GM12878 (cell line): ENCODE data around the gene ATRNL1. TPM values are rescaled to one million over a fixed set of nuclear protein-coding genes. Genes with fewer than 3 reads are reported as not detected.

Experiments
- ATAC-seq: fragments of 200-7000 bp; cut with Tn5 transposase; 3 replicates; pipeline ENCODE4 v1.9.1; 2020; ENCODE audit warnings: mild to moderate bottlenecking, moderate library complexity
- BruUV-seq: library from RNA; stranded (reverse); fragments of 400-500 nt; replicated peaks from 2 replicates; lab custom pipeline; 2021; lab: Mats Ljungman, UMichigan
- CTCF ChIA-PET: fragments of 300-600 bp; sonication (Branson Sonifier 250); formaldehyde crosslinking; extraction: SDS; loops from one replicate; lab custom pipeline; 2021; ENCODE audit warnings: inconsistent platforms; lab: Yijun Ruan, JAX
- POLR2A ChIA-PET: fragments of 350-600 bp; formaldehyde crosslinking; extraction: SDS; loops from one replicate; lab custom pipeline; 2021; ENCODE audit warnings: inconsistent platforms; lab: Charles Lee
- RAD21 ChIA-PET: fragments of 300-600 bp; sonication (Branson Sonifier 250); formaldehyde crosslinking; loops from one replicate; lab custom pipeline; 2023; ENCODE audit warnings: antibody characterized with exemption; ENCODE audit not compliant: unreplicated experiment; lab: Charles Lee
- SMC1A ChIA-PET: fragments of 300-600 bp; sonication (Branson Sonifier 250); formaldehyde crosslinking; loops from one replicate; lab custom pipeline; 2023; ENCODE audit not compliant: unreplicated experiment, uncharacterized antibody; lab: Charles Lee
- DNase-seq: peaks from one replicate; pipeline ENCODE4 v3.0.0-alpha.2; 2011; ENCODE audit warnings: low read depth, low spot score
- FAIRE-seq: peaks from 3 replicates; lab custom pipeline; 2011; peaks lifted over from hg19 to GRCh38; lab: Jason Lieb, UNC
- H2AFZ ChIP-seq: 2 replicates; pipeline ENCODE4 v1.6.0; 2011; ENCODE audit warnings: low read depth, low read length, control low read depth; ENCODE audit not compliant: control insufficient read depth
- H3K27ac ChIP-seq: 2 replicates; pipeline ENCODE4 v1.5.1; 2011; ENCODE audit warnings: control low read depth; ENCODE audit not compliant: control insufficient read depth, insufficient read depth
- H3K27me3 ChIP-seq, 2 experiments: replicated peaks in 1 of 2; 2 replicates each; pipeline versions ENCODE4 v1.6.0 to v1.6.1; 2011; ENCODE audit warnings: low read length in 1 of 2; ENCODE audit not compliant: control insufficient read depth in 2 of 2, insufficient read depth in 2 of 2
- H3K36me3 ChIP-seq, 2 experiments: 2 replicates each; pipeline ENCODE4 v1.5.1; 2011; ENCODE audit warnings: low read length in 1 of 2; ENCODE audit not compliant: control insufficient read depth in 2 of 2, insufficient read depth in 2 of 2
- H3K4me1 ChIP-seq: 2 replicates; pipeline ENCODE4 v1.6.1; 2011; ENCODE audit warnings: mild to moderate bottlenecking, low read length, moderate library complexity, mixed read lengths; ENCODE audit not compliant: control insufficient read depth, insufficient read depth
- H3K4me2 ChIP-seq: 2 replicates; pipeline ENCODE4 v1.6.0; 2011; ENCODE audit warnings: control low read depth; ENCODE audit not compliant: control insufficient read depth, insufficient read depth
- H3K4me3 ChIP-seq: fragments of 200-600 bp; sonication (generic); 2 replicates; pipeline ENCODE4 v1.5.1; 2016
- H3K79me2 ChIP-seq: 2 replicates; pipeline ENCODE4 v1.6.0; 2011; ENCODE audit warnings: low read length; ENCODE audit not compliant: control insufficient read depth, insufficient read depth
- H3K9ac ChIP-seq: 2 replicates; pipeline ENCODE4 v1.8.0; 2011; ENCODE audit warnings: low read length, control low read depth, mixed read lengths; ENCODE audit not compliant: control insufficient read depth, insufficient read depth
- H3K9me3 ChIP-seq: replicated peaks from 3 replicates; pipeline ENCODE4 v1.5.1; 2011; ENCODE audit warnings: mild to moderate bottlenecking, low read length; ENCODE audit not compliant: control insufficient read depth, insufficient read depth
- H4K20me1 ChIP-seq: 2 replicates; pipeline ENCODE4 v1.6.0; 2011; ENCODE audit not compliant: control insufficient read depth, insufficient read depth
- ATF7 ChIP-seq: fragments of 450-650 bp; IDR thresholded peaks from 2 replicates; pipeline ENCODE4 v1.6.1; 2016; ENCODE audit warnings: low read depth, mild to moderate bottlenecking
- BMI1 ChIP-seq: fragments of 450-650 bp; IDR thresholded peaks from 2 replicates; pipeline ENCODE4 v1.6.1; 2016; ENCODE audit warnings: mild to moderate bottlenecking, moderate library complexity, borderline replicate concordance
- IRF4 ChIP-seq: IDR thresholded peaks from 2 replicates; pipeline ENCODE4 v1.6.1; 2011; ENCODE audit warnings: low read depth, low read length
- NR2C1 ChIP-seq: fragments of 450-650 bp; IDR thresholded peaks from 2 replicates; pipeline ENCODE4 v1.6.1; 2017; ENCODE audit warnings: antibody characterized with exemption, mild to moderate bottlenecking, moderate library complexity
- NRF1 ChIP-seq: conservative IDR thresholded peaks from 2 replicates; pipeline ENCODE4 v1.6.1; 2011; ENCODE audit warnings: mild to moderate bottlenecking, low read depth, low read length, improper control_type of control experiment
- PKNOX1 ChIP-seq: fragments of 450-650 bp; IDR thresholded peaks from 2 replicates; pipeline ENCODE4 v1.6.1; 2016; ENCODE audit warnings: mild to moderate bottlenecking
- RELA ChIP-seq: fragments of 450-650 bp; IDR thresholded peaks from 2 replicates; pipeline ENCODE4 v1.8.0; 2014; ENCODE audit warnings: borderline replicate concordance; ENCODE audit not compliant: partially characterized antibody
- REST ChIP-seq: IDR thresholded peaks from 2 replicates; pipeline ENCODE4 v1.6.1; 2012; ENCODE audit warnings: mild to moderate bottlenecking, low read depth, low read length
- SMARCA5 ChIP-seq: fragments of 450-650 bp; IDR thresholded peaks from 2 replicates; pipeline ENCODE4 v1.6.1; 2017; ENCODE audit warnings: mild to moderate bottlenecking
- TBL1XR1 ChIP-seq: IDR thresholded peaks from 2 replicates; pipeline ENCODE4 v1.6.1; 2012; ENCODE audit warnings: low read depth, low read length, improper control_type of control experiment
- YY1 ChIP-seq: IDR thresholded peaks from 2 replicates; pipeline ENCODE4 v1.6.1; 2011; ENCODE audit warnings: low read depth, mild to moderate bottlenecking, low read length
- ZBTB11 ChIP-seq: fragments of 450-650 bp; formaldehyde crosslinking; IDR thresholded peaks from 2 replicates; pipeline ENCODE4 v1.5.0; 2022; ENCODE audit warnings: mild to moderate bottlenecking, missing genetic modification characterization
- WGBS: methylation state at CpG from one replicate; pipeline ENCODE4 v1.1.6; 2016; ENCODE audit warnings: low lambda C conversion rate; ENCODE audit not compliant: insufficient replicate concordance, insufficient coverage; ENCODE audit errors: missing lambda C conversion rate; 5-methylcytosine and 5-hydroxymethylcytosine counted together
- in situ Hi-C: fragments of 300-500 bp; cut with MboI; formaldehyde crosslinking; loops from 9 replicates; pipeline ENCODE4 v1.14.3; 2018; ENCODE audit warnings: mixed read lengths
- intact Hi-C: fragments of 100-400 bp; cut with micrococcal nuclease; formaldehyde crosslinking; loops from one replicate; pipeline ENCODE4 v1.14.2; 2022; ENCODE audit not compliant: unreplicated experiment
- polyA plus RNA-seq, 11 experiments: library from polyadenylated mRNA; depleted of rRNA in 4 of 11; unstranded in 6 of 11; stranded (reverse) in 5 of 11; fragments of >200 nt; fragmentation: Nextera tagmentation in 4 of 11; fragmentation: Illumina TruSeq in 1 of 11; extraction: Ambion mirVana in 4 of 11; extraction: Trizol in 1 of 11; gene quantifications; 1 replicate in 1 of 11; 2 replicates in 10 of 11; pipeline versions ENCODE4 v1.2.1 to v1.2.3, GENCODE V29; 2011 to 2016; ENCODE audit warnings: inconsistent platforms in 2 of 11, missing spikeins in 2 of 11, low read depth in 1 of 11
- total RNA-seq, 4 experiments: library from RNA; depleted of rRNA in 3 of 4; stranded (reverse); fragments of >200 nt in 3 of 4; fragmentation: Illumina TruSeq in 1 of 4; extraction: Trizol in 1 of 4; gene quantifications; 2 replicates each; pipeline versions ENCODE4 v1.2.1 to v1.2.3, GENCODE V29; 2013 to 2021

Gene ATRNL1
- total and polyA plus RNA-seq, 10 of the 15 experiments (the other 5 are each of a cell fraction or from before 2014, with no cell fraction given) = 0.03 to 1.4 (median 0.34) TPM

GRCh38 chr10:115483294-115483693, 390.1 kb downstream of the ATRNL1 start (continued):
- TF ChIP-seq PKNOX1 = no peak
- no peak for TF ChIP-seq IRF4
- no peak for TF ChIP-seq RELA

GRCh38 chr10:115491526-115492140, 398.5 kb downstream of the ATRNL1 start:
- Histone ChIP-seq H4K20me1 (no peaks in the 10 kb centered on the region), H3K4me3 (no peak overlapping the region), H3K36me3 (no peaks in the 10 kb centered on the region), H3K4me1 (no peaks in the 10 kb centered on the region), H3K4me2 (no peak overlapping the region), H3K79me2 (no peaks in the 10 kb centered on the region), H3K9me3 (no peaks in the 10 kb centered on the region), H3K9ac (no peak overlapping the region), H3K27ac (no peak overlapping the region), H3K27me3 (no peaks in the 10 kb centered on the region), H2AFZ (no peak overlapping the region)
- ChIA-PET SMC1A (interaction anchor here (1.5 kb wide), 1 partner anchor 45 kb away, joined by 4 read pairs; no protein-coding TSS in a partner anchor), POLR2A (no interaction called here), RAD21 (no interaction called here), CTCF (no interaction called here)
- no peak for FAIRE-seq
- WGBS = 40% methylated on average over 10 of the region's 10 CpGs
- DNase-seq = no peak
- in situ Hi-C loops (no loop called here), intact Hi-C loops (no loop called here)
- no peak for ATAC-seq
- BruUV-seq = no TSS peak
- no peak for TF ChIP-seq SMARCA5
- TF ChIP-seq NRF1 = no peak
- TF ChIP-seq ATF7 = no peak
- TF ChIP-seq TBL1XR1 = no peak
- no peak for TF ChIP-seq YY1
- TF ChIP-seq BMI1 = no peak
- TF ChIP-seq NR2C1 = no peak
- TF ChIP-seq ZBTB11 = no peak
- no peak for TF ChIP-seq REST
